ENCODE results near the gene ENTPD6. TPM values are rescaled to one million over a fixed set of nuclear protein-coding genes. Genes with fewer than 3 reads are reported as not detected.
"Not testable (repeated sequence)": the region's sequence is repeated elsewhere in the genome, so short reads cannot be mapped to it uniquely, and the experiment has no call there.

ENTPD6 gene
- polyA plus RNA-seq, 3 donors = 36.2 to 120 (median 47.0) TPM

- intact Hi-C loops (cut with micrococcal nuclease) = no loop called here
- Mint-ChIP-seq H3K9me3 (peaks cover 6 to 20% (median 15%) of the 10 kb centered on the region in 7 donors), H3K27ac (peak overlapping the region in 1 of 7 donors; percentile 38), H3K36me3 (no peaks in the 10 kb centered on the region), H3K27me3 (ENCODE audit: low read depth in 3 of 3) (peaks cover 2 to 8% (median 5%) of the 10 kb centered on the region in 3 donors), H3K4me3 (no peak overlapping the region), H3K4me1 (no peaks in the 10 kb centered on the region)
- no peaks in the 10 kb centered on the region for H3K36me3 ChIP-seq (replicated peaks in 1 of 2; ENCODE audit: control insufficient read depth in 1 of 2, insufficient read depth in 2 of 2, low read length in 2 of 2)
- H3K79me2 ChIP-seq (ENCODE audit: insufficient read depth, low read length) = no peaks in the 10 kb centered on the region
- no peaks in the 10 kb centered on the region for H3K9me3 ChIP-seq (replicated peaks in 1 of 2; ENCODE audit: control insufficient read depth in 1 of 2, insufficient read depth in 1 of 2, low read length in 2 of 2)
- TF ChIP-seq, protein P1, sequence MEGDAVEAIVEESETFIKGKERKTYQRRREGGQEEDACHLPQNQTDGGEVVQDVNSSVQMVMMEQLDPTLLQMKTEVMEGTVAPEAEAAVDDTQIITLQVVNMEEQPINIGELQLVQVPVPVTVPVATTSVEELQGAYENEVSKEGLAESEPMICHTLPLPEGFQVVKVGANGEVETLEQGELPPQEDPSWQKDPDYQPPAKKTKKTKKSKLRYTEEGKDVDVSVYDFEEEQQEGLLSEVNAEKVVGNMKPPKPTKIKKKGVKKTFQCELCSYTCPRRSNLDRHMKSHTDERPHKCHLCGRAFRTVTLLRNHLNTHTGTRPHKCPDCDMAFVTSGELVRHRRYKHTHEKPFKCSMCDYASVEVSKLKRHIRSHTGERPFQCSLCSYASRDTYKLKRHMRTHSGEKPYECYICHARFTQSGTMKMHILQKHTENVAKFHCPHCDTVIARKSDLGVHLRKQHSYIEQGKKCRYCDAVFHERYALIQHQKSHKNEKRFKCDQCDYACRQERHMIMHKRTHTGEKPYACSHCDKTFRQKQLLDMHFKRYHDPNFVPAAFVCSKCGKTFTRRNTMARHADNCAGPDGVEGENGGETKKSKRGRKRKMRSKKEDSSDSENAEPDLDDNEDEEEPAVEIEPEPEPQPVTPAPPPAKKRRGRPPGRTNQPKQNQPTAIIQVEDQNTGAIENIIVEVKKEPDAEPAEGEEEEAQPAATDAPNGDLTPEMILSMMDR (IDR thresholded peaks at IDR 0.05) = peak; percentile 70
- no peaks in the 10 kb centered on the region for H4K20me1 ChIP-seq (ENCODE audit: insufficient read depth, low read length)
- no peaks in the 10 kb centered on the region for H3K4me1 ChIP-seq (ENCODE audit: control insufficient read depth in 1 of 2, insufficient read depth in 2 of 2, low read length in 2 of 2)
- H3K9ac ChIP-seq (ENCODE audit: insufficient read depth, low read length, poor library complexity, severe bottlenecking) = no peak overlapping the region
- peaks cover 0 to 5% of the 10 kb centered on the region in 2 donors for H3K27me3 ChIP-seq (ENCODE audit: control insufficient read depth in 2 of 2, insufficient read depth in 2 of 2, low read length in 2 of 2)
- no peak overlapping the region for H3K4me3 ChIP-seq (replicated peaks in 1 of 3; ENCODE audit: low read depth in 2 of 3, low read length in 3 of 3)
- peak in 1 of 3 donors; percentile 8 for DNase-seq
- peak overlapping the region; percentile 48 for H2AFZ ChIP-seq (ENCODE audit: insufficient read depth, low read depth, low read length, poor library complexity, severe bottlenecking)
- H3K27ac ChIP-seq (ENCODE audit: low read depth in 1 of 2, low read length in 2 of 2) = no peak overlapping the region
- H3K4me2 ChIP-seq (replicated peaks; ENCODE audit: extremely low read depth, low read length, poor library complexity, severe bottlenecking) = no peak overlapping the region
- no CpG with 5 or more reads among the region's 7 CpGs for WGBS (ENCODE audit: insufficient coverage)
Observed at GRCh38 chr20:25178563-25179438, 16.7 kb upstream of the ENTPD6 start.

DNA sequence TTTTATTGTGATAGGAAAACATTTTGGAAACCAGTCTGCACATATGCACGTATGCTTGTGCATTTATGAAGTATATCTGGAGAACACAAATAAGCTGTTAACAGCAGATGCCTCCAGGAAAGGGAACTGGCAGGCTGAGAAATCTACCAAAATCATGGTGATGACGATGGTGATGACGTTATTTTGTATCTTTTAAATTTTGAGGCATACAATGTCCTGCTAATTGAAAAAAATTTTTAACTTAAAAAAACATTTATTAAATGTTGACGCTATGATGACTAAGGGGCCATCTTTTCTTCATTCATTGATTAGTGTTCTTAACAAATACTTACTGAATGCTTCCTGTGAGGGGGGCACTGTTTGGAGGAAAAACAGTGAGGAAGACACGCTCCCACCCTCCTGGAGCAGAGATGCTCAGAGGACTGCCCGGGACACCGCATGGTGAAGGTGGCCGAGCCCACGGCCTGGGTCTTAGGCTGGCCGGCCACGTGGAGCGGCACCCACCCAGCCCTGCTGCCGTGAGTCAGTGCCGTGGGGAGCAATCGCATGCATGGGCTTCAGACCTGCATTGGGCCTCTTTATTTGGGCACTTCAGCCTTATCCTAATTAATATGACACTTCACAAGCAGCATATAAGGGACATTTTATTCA, 15.9 kb upstream of the ENTPD6 start:
- Histone ChIP-seq H3K4me3 (replicated peaks in 1 of 3; ENCODE audit: low read depth in 2 of 3, low read length in 3 of 3) (no peak overlapping the region), H3K36me3 (replicated peaks in 1 of 2; ENCODE audit: control insufficient read depth in 1 of 2, insufficient read depth in 2 of 2, low read length in 2 of 2) (no peaks in the 10 kb centered on the region), H3K27ac (ENCODE audit: low read depth in 1 of 2, low read length in 2 of 2) (no peak overlapping the region), H3K9ac (ENCODE audit: insufficient read depth, low read length, poor library complexity, severe bottlenecking) (no peak overlapping the region), H3K4me1 (ENCODE audit: control insufficient read depth in 1 of 2, insufficient read depth in 2 of 2, low read length in 2 of 2) (no peaks in the 10 kb centered on the region), H2AFZ (ENCODE audit: insufficient read depth, low read depth, low read length, poor library complexity, severe bottlenecking) (no peak overlapping the region), H3K79me2 (ENCODE audit: insufficient read depth, low read length) (no peaks in the 10 kb centered on the region), H4K20me1 (ENCODE audit: insufficient read depth, low read length) (no peaks in the 10 kb centered on the region), H3K9me3 (replicated peaks in 1 of 2; ENCODE audit: control insufficient read depth in 1 of 2, insufficient read depth in 1 of 2, low read length in 2 of 2) (no peaks in the 10 kb centered on the region), H3K4me2 (replicated peaks; ENCODE audit: extremely low read depth, low read length, poor library complexity, severe bottlenecking) (no peak overlapping the region), H3K27me3 (ENCODE audit: control insufficient read depth in 2 of 2, insufficient read depth in 2 of 2, low read length in 2 of 2) (no peaks in the 10 kb centered on the region)
- WGBS (ENCODE audit: insufficient coverage) = 67% methylated on average over 12 of the region's 15 CpGs
- TF ChIP-seq, protein P1 (IDR thresholded peaks at IDR 0.05) = peak; percentile 25
- Mint-ChIP-seq H3K27me3 (ENCODE audit: low read depth in 3 of 3) (peaks cover 2 to 8% (median 5%) of the 10 kb centered on the region in 3 donors), H3K36me3 (no peaks in the 10 kb centered on the region), H3K9me3 (peaks cover 9 to 24% (median 21%) of the 10 kb centered on the region in 7 donors), H3K4me3 (no peak overlapping the region), H3K27ac (no peak overlapping the region), H3K4me1 (no peaks in the 10 kb centered on the region)
- no peak for DNase-seq
- intact Hi-C loops (cut with micrococcal nuclease) = no loop called here

- H3K36me3 ChIP-seq (replicated peaks in 1 of 2; ENCODE audit: control insufficient read depth in 1 of 2, insufficient read depth in 2 of 2, low read length in 2 of 2); H3K27me3 ChIP-seq (ENCODE audit: control insufficient read depth in 2 of 2, insufficient read depth in 2 of 2, low read length in 2 of 2); H3K9ac ChIP-seq (ENCODE audit: insufficient read depth, low read length, poor library complexity, severe bottlenecking); H3K27ac ChIP-seq (ENCODE audit: low read depth in 1 of 2, low read length in 2 of 2); H3K4me1 Mint-ChIP-seq; H3K9me3 ChIP-seq (replicated peaks in 1 of 2; ENCODE audit: control insufficient read depth in 1 of 2, insufficient read depth in 1 of 2, low read length in 2 of 2); H4K20me1 ChIP-seq (ENCODE audit: insufficient read depth, low read length); DNase-seq; H3K4me1 ChIP-seq (ENCODE audit: control insufficient read depth in 1 of 2, insufficient read depth in 2 of 2, low read length in 2 of 2); H3K4me3 ChIP-seq (replicated peaks in 1 of 3; ENCODE audit: low read depth in 2 of 3, low read length in 3 of 3); H3K36me3 Mint-ChIP-seq; H2AFZ ChIP-seq (ENCODE audit: insufficient read depth, low read depth, low read length, poor library complexity, severe bottlenecking); H3K4me3 Mint-ChIP-seq; H3K79me2 ChIP-seq (ENCODE audit: insufficient read depth, low read length); intact Hi-C loops (cut with micrococcal nuclease); H3K4me2 ChIP-seq (replicated peaks; ENCODE audit: extremely low read depth, low read length, poor library complexity, severe bottlenecking): not testable (repeated sequence)
- Mint-ChIP-seq H3K9me3 (peaks cover 9 to 41% (median 33%) of the 10 kb centered on the region in 7 donors), H3K27me3 (ENCODE audit: low read depth in 3 of 3) (peaks cover 4 to 14% (median 11%) of the 10 kb centered on the region in 3 donors), H3K27ac (peak overlapping the region in 1 of 7 donors; percentile 2)
- WGBS (ENCODE audit: insufficient coverage) = no CpG with 5 or more reads among the region's 1 CpG
Observed at GRCh38 chr20:25184391-25184790, 11.1 kb upstream of the ENTPD6 start.
